GM12878 (cell line): ENCODE results near the gene SPATA1. TPM values are rescaled to one million over a fixed set of nuclear protein-coding genes. Genes with fewer than 3 reads are reported as not detected.

Source experiments
- ATAC-seq: fragments of 200-7000 bp; cut with Tn5 transposase; 3 replicates; pipeline ENCODE4 v1.9.1; 2020; ENCODE audit warnings: mild to moderate bottlenecking, moderate library complexity
- BruUV-seq: library from RNA; stranded (reverse); fragments of 400-500 nt; replicated peaks from 2 replicates; lab custom pipeline; 2021; lab: Mats Ljungman, UMichigan
- CTCF ChIA-PET: fragments of 300-600 bp; sonication (Branson Sonifier 250); formaldehyde crosslinking; extraction: SDS; loops from one replicate; lab custom pipeline; 2021; ENCODE audit warnings: inconsistent platforms; lab: Yijun Ruan, JAX
- POLR2A ChIA-PET: fragments of 350-600 bp; formaldehyde crosslinking; extraction: SDS; loops from one replicate; lab custom pipeline; 2021; ENCODE audit warnings: inconsistent platforms; lab: Charles Lee
- RAD21 ChIA-PET: fragments of 300-600 bp; sonication (Branson Sonifier 250); formaldehyde crosslinking; loops from one replicate; lab custom pipeline; 2023; ENCODE audit warnings: antibody characterized with exemption; ENCODE audit not compliant: unreplicated experiment; lab: Charles Lee
- SMC1A ChIA-PET: fragments of 300-600 bp; sonication (Branson Sonifier 250); formaldehyde crosslinking; loops from one replicate; lab custom pipeline; 2023; ENCODE audit not compliant: unreplicated experiment, uncharacterized antibody; lab: Charles Lee
- DNase-seq: peaks from one replicate; pipeline ENCODE4 v3.0.0-alpha.2; 2011; ENCODE audit warnings: low read depth, low spot score
- FAIRE-seq: peaks from 3 replicates; lab custom pipeline; 2011; peaks lifted over from hg19 to GRCh38; lab: Jason Lieb, UNC
- H2AFZ ChIP-seq: 2 replicates; pipeline ENCODE4 v1.6.0; 2011; ENCODE audit warnings: low read depth, low read length, control low read depth; ENCODE audit not compliant: control insufficient read depth
- H3K27ac ChIP-seq: 2 replicates; pipeline ENCODE4 v1.5.1; 2011; ENCODE audit warnings: control low read depth; ENCODE audit not compliant: control insufficient read depth, insufficient read depth
- H3K27me3 ChIP-seq, 2 experiments: replicated peaks in 1 of 2; 2 replicates each; pipeline versions ENCODE4 v1.6.0 to v1.6.1; 2011; ENCODE audit warnings: low read length in 1 of 2; ENCODE audit not compliant: control insufficient read depth in 2 of 2, insufficient read depth in 2 of 2
- H3K36me3 ChIP-seq, 2 experiments: 2 replicates each; pipeline ENCODE4 v1.5.1; 2011; ENCODE audit warnings: low read length in 1 of 2; ENCODE audit not compliant: control insufficient read depth in 2 of 2, insufficient read depth in 2 of 2
- H3K4me1 ChIP-seq: 2 replicates; pipeline ENCODE4 v1.6.1; 2011; ENCODE audit warnings: mild to moderate bottlenecking, low read length, moderate library complexity, mixed read lengths; ENCODE audit not compliant: control insufficient read depth, insufficient read depth
- H3K4me2 ChIP-seq: 2 replicates; pipeline ENCODE4 v1.6.0; 2011; ENCODE audit warnings: control low read depth; ENCODE audit not compliant: control insufficient read depth, insufficient read depth
- H3K4me3 ChIP-seq: fragments of 200-600 bp; sonication (generic); 2 replicates; pipeline ENCODE4 v1.5.1; 2016
- H3K79me2 ChIP-seq: 2 replicates; pipeline ENCODE4 v1.6.0; 2011; ENCODE audit warnings: low read length; ENCODE audit not compliant: control insufficient read depth, insufficient read depth
- H3K9ac ChIP-seq: 2 replicates; pipeline ENCODE4 v1.8.0; 2011; ENCODE audit warnings: low read length, control low read depth, mixed read lengths; ENCODE audit not compliant: control insufficient read depth, insufficient read depth
- H3K9me3 ChIP-seq: replicated peaks from 3 replicates; pipeline ENCODE4 v1.5.1; 2011; ENCODE audit warnings: mild to moderate bottlenecking, low read length; ENCODE audit not compliant: control insufficient read depth, insufficient read depth
- H4K20me1 ChIP-seq: 2 replicates; pipeline ENCODE4 v1.6.0; 2011; ENCODE audit not compliant: control insufficient read depth, insufficient read depth
- CHD1 ChIP-seq: IDR thresholded peaks from 2 replicates; pipeline ENCODE4 v1.6.1; 2012; ENCODE audit warnings: low read depth, low read length, improper control_type of control experiment
- SREBF1 ChIP-seq: IDR thresholded peaks from 2 replicates; pipeline ENCODE4 v1.6.1; 2012; ENCODE audit warnings: mild to moderate bottlenecking, low read length
- TARDBP ChIP-seq: IDR thresholded peaks from 2 replicates; pipeline ENCODE4 v1.6.1; 2016; ENCODE audit warnings: borderline replicate concordance
- WGBS: methylation state at CpG from one replicate; pipeline ENCODE4 v1.1.6; 2016; ENCODE audit warnings: low lambda C conversion rate; ENCODE audit not compliant: insufficient replicate concordance, insufficient coverage; ENCODE audit errors: missing lambda C conversion rate; 5-methylcytosine and 5-hydroxymethylcytosine counted together
- in situ Hi-C: fragments of 300-500 bp; cut with MboI; formaldehyde crosslinking; loops from 9 replicates; pipeline ENCODE4 v1.14.3; 2018; ENCODE audit warnings: mixed read lengths
- intact Hi-C: fragments of 100-400 bp; cut with micrococcal nuclease; formaldehyde crosslinking; loops from one replicate; pipeline ENCODE4 v1.14.2; 2022; ENCODE audit not compliant: unreplicated experiment
- polyA plus RNA-seq, 11 experiments: library from polyadenylated mRNA; depleted of rRNA in 4 of 11; unstranded in 6 of 11; stranded (reverse) in 5 of 11; fragments of >200 nt; fragmentation: Nextera tagmentation in 4 of 11; fragmentation: Illumina TruSeq in 1 of 11; extraction: Ambion mirVana in 4 of 11; extraction: Trizol in 1 of 11; gene quantifications; 1 replicate in 1 of 11; 2 replicates in 10 of 11; pipeline versions ENCODE4 v1.2.1 to v1.2.3, GENCODE V29; 2011 to 2016; ENCODE audit warnings: inconsistent platforms in 2 of 11, missing spikeins in 2 of 11, low read depth in 1 of 11
- total RNA-seq, 4 experiments: library from RNA; depleted of rRNA in 3 of 4; stranded (reverse); fragments of >200 nt in 3 of 4; fragmentation: Illumina TruSeq in 1 of 4; extraction: Trizol in 1 of 4; gene quantifications; 2 replicates each; pipeline versions ENCODE4 v1.2.1 to v1.2.3, GENCODE V29; 2013 to 2021
- TF ChIP-seq, protein P1 (sequence below): IDR thresholded peaks from 2 replicates; pipeline ENCODE4 v1.6.1; 2012; ENCODE audit warnings: improper control_type of control experiment, low read depth, low read length; ENCODE audit not compliant: insufficient replicate concordance
- TF ChIP-seq, protein P2 (sequence below): fragments of 450-650 bp; IDR thresholded peaks from 2 replicates; pipeline ENCODE4 v1.6.1; 2014; ENCODE audit warnings: mild to moderate bottlenecking
- TF ChIP-seq, protein P3 (sequence below): fragments of 450-650 bp; IDR thresholded peaks from 2 replicates; pipeline ENCODE4 v1.6.1; 2018; ENCODE audit warnings: mild to moderate bottlenecking, low read depth, moderate library complexity; ENCODE audit not compliant: partially characterized antibody

The SPATA1 gene
- total and polyA plus RNA-seq, 10 of the 15 experiments (the other 5 are each of a cell fraction or from before 2014, with no cell fraction given), result 0.74 to 2.4 (median 1.9) TPM

DNA sequence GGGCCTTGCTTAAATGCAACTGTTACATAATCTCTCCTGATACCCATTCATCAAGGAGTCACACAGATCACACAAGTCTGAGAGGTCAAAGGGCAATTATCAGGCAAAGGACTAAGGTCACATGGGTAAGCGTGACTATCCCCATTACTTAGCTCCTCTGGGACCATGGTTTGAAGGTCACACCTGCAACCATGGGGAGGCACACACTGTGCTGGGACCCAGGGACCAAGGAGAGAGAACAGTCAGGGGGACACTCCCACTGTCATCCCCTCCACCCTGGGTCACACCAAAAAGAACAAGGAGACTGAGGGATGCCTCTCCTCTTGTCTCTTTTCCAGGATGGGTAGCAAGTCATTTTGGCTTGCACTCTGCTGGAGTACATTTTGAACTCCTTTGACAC, 99.0 kb downstream of the SPATA1 start (continued):
- TF ChIP-seq, protein P1, sequence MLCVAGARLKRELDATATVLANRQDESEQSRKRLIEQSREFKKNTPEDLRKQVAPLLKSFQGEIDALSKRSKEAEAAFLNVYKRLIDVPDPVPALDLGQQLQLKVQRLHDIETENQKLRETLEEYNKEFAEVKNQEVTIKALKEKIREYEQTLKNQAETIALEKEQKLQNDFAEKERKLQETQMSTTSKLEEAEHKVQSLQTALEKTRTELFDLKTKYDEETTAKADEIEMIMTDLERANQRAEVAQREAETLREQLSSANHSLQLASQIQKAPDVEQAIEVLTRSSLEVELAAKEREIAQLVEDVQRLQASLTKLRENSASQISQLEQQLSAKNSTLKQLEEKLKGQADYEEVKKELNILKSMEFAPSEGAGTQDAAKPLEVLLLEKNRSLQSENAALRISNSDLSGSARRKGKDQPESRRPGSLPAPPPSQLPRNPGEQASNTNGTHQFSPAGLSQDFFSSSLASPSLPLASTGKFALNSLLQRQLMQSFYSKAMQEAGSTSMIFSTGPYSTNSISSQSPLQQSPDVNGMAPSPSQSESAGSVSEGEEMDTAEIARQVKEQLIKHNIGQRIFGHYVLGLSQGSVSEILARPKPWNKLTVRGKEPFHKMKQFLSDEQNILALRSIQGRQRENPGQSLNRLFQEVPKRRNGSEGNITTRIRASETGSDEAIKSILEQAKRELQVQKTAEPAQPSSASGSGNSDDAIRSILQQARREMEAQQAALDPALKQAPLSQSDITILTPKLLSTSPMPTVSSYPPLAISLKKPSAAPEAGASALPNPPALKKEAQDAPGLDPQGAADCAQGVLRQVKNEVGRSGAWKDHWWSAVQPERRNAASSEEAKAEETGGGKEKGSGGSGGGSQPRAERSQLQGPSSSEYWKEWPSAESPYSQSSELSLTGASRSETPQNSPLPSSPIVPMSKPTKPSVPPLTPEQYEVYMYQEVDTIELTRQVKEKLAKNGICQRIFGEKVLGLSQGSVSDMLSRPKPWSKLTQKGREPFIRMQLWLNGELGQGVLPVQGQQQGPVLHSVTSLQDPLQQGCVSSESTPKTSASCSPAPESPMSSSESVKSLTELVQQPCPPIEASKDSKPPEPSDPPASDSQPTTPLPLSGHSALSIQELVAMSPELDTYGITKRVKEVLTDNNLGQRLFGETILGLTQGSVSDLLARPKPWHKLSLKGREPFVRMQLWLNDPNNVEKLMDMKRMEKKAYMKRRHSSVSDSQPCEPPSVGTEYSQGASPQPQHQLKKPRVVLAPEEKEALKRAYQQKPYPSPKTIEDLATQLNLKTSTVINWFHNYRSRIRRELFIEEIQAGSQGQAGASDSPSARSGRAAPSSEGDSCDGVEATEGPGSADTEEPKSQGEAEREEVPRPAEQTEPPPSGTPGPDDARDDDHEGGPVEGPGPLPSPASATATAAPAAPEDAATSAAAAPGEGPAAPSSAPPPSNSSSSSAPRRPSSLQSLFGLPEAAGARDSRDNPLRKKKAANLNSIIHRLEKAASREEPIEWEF, result no peak

DNA sequence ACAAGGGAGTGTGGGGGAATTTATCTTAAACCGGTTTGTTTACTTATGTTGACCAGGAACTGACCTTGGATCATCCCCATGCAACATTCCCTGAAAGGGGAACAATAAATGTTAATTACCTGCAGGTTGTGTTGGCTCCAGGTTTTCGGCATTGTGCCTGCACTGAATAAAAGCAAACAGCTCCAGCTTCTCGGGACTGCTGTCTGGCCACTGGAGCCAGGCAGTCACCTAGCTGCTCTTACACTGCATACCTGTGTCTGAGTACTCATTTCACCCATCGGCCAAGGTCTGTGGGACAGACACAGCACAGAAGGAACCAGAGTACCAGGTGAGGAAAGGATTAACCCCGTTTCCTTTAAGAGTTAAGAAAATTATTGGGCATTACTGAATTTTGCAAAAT, 100.8 kb downstream of the SPATA1 start:
- no TSS peak for BruUV-seq
- no peaks in the 10 kb centered on the region for H3K4me1 ChIP-seq
- peaks cover 20% of the 10 kb centered on the region for H3K9me3 ChIP-seq
- in situ Hi-C loops, result no loop called here
- POLR2A ChIA-PET, result no interaction called here
- H3K79me2 ChIP-seq, result no peaks in the 10 kb centered on the region
- RAD21 ChIA-PET, result no interaction called here
- no peak for ATAC-seq
- SMC1A ChIA-PET, result interaction anchor here (0.6 to 3.1 kb wide), 3 partner anchors 8 to 165 kb away, joined by 3 to 8 read pairs (median 5); no protein-coding TSS in a partner anchor
- H3K27ac ChIP-seq, result no peak overlapping the region
- TF ChIP-seq, protein P2, sequence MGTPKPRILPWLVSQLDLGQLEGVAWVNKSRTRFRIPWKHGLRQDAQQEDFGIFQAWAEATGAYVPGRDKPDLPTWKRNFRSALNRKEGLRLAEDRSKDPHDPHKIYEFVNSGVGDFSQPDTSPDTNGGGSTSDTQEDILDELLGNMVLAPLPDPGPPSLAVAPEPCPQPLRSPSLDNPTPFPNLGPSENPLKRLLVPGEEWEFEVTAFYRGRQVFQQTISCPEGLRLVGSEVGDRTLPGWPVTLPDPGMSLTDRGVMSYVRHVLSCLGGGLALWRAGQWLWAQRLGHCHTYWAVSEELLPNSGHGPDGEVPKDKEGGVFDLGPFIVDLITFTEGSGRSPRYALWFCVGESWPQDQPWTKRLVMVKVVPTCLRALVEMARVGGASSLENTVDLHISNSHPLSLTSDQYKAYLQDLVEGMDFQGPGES, result no peak
- TF ChIP-seq TARDBP (no peak), SREBF1 (no peak), CHD1 (no peak)
- TF ChIP-seq, protein P3, sequence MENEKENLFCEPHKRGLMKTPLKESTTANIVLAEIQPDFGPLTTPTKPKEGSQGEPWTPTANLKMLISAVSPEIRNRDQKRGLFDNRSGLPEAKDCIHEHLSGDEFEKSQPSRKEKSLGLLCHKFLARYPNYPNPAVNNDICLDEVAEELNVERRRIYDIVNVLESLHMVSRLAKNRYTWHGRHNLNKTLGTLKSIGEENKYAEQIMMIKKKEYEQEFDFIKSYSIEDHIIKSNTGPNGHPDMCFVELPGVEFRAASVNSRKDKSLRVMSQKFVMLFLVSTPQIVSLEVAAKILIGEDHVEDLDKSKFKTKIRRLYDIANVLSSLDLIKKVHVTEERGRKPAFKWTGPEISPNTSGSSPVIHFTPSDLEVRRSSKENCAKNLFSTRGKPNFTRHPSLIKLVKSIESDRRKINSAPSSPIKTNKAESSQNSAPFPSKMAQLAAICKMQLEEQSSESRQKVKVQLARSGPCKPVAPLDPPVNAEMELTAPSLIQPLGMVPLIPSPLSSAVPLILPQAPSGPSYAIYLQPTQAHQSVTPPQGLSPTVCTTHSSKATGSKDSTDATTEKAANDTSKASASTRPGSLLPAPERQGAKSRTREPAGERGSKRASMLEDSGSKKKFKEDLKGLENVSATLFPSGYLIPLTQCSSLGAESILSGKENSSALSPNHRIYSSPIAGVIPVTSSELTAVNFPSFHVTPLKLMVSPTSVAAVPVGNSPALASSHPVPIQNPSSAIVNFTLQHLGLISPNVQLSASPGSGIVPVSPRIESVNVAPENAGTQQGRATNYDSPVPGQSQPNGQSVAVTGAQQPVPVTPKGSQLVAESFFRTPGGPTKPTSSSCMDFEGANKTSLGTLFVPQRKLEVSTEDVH, result no peak
- TF ChIP-seq, all 136 proteins: peak for 0
- FAIRE-seq (no peak), DNase-seq (no peak)
- Histone ChIP-seq H3K4me3 (no peak overlapping the region), H3K9ac (no peak overlapping the region), H3K4me2 (no peak overlapping the region), H3K27me3 (no peaks in the 10 kb centered on the region), H2AFZ (no peak overlapping the region), H4K20me1 (no peaks in the 10 kb centered on the region), H3K36me3 (no peaks in the 10 kb centered on the region)
- CTCF ChIA-PET, result interaction anchor here (0.8 to 1.3 kb wide), 2 partner anchors 175 to 465 kb away, joined by 3 to 4 read pairs; no protein-coding TSS in a partner anchor
- intact Hi-C loops, result no loop called here
- WGBS, result 46% methylated on average over 5 of the region's 5 CpGs
